PC-3 (cell line): ENCODE results near the gene FAM200B. TPM values are rescaled to one million over a fixed set of nuclear protein-coding genes. Genes with fewer than 3 reads are reported as not detected.

Experiments
- ATAC-seq: fragments of 200-7000 bp; cut with Tn5 transposase; 2 replicates; pipeline ENCODE4 v1.9.1; 2020; ENCODE audit warnings: mild to moderate bottlenecking, moderate library complexity
- BruUV-seq: library from RNA; stranded (reverse); fragments of 400-500 nt; replicated peaks from 2 replicates; lab custom pipeline; 2021; lab: Mats Ljungman, UMichigan
- CTCF ChIA-PET: fragments of 300-600 bp; sonication (Branson Sonifier 250); formaldehyde crosslinking; loops from one replicate; lab custom pipeline; 2022; ENCODE audit warnings: antibody characterized with exemption; lab: Charles Lee
- POLR2A ChIA-PET: fragments of 300-600 bp; sonication (Branson Sonifier 250); formaldehyde crosslinking; loops from one replicate; lab custom pipeline; 2022; ENCODE audit warnings: antibody characterized with exemption; ENCODE audit not compliant: unreplicated experiment; lab: Charles Lee
- DNase-seq: peaks from one replicate; pipeline ENCODE4 v3.0.0-alpha.2; 2015
- H2AFZ ChIP-seq: fragments of 300-600 bp; sonication (generic); 2 replicates; pipeline ENCODE4 v1.6.0; 2016; ENCODE audit warnings: antibody characterized with exemption, low read length
- H3F3A ChIP-seq: fragments of 300-600 bp; sonication (generic); one replicate; pipeline ENCODE4 v1.6.0; 2017; ENCODE audit warnings: antibody characterized with exemption, low read length, control low read depth, mild to moderate bottlenecking; ENCODE audit not compliant: unreplicated experiment
- H3K27ac ChIP-seq: fragments of 300-600 bp; sonication (generic); 2 replicates; pipeline ENCODE4 v1.5.1; 2016; ENCODE audit warnings: mild to moderate bottlenecking, low read length
- H3K27me3 ChIP-seq: fragments of 300-600 bp; sonication (generic); 2 replicates; pipeline ENCODE4 v1.6.1; 2016; ENCODE audit warnings: low read length, mixed read lengths
- H3K36me3 ChIP-seq: fragments of 300-600 bp; sonication (generic); 2 replicates; pipeline ENCODE4 v1.6.1; 2016; ENCODE audit warnings: low read depth, mixed run types, low read length, mixed read lengths
- H3K4me1 ChIP-seq: fragments of 300-600 bp; sonication (generic); 2 replicates; pipeline ENCODE4 v1.5.1; 2016; ENCODE audit warnings: low read length; ENCODE audit not compliant: insufficient read depth
- H3K4me2 ChIP-seq: fragments of 300-600 bp; sonication (generic); 2 replicates; pipeline ENCODE4 v1.6.0; 2016; ENCODE audit warnings: low read length
- H3K4me3 ChIP-seq: fragments of 300-600 bp; sonication (generic); 2 replicates; pipeline ENCODE4 v1.5.1; 2016; ENCODE audit warnings: mild to moderate bottlenecking, low read length, mixed read lengths
- H3K79me2 ChIP-seq: fragments of 300-600 bp; sonication (generic); 2 replicates; pipeline ENCODE4 v1.6.1; 2017; ENCODE audit warnings: low read length, mixed read lengths
- H3K9ac ChIP-seq: fragments of 300-600 bp; sonication (generic); 2 replicates; pipeline ENCODE4 v1.6.0; 2016; ENCODE audit warnings: mild to moderate bottlenecking, low read length
- H3K9me2 ChIP-seq: fragments of 300-600 bp; sonication (generic); replicated peaks from 2 replicates; pipeline ENCODE4 v1.6.1; 2016; ENCODE audit warnings: mixed run types, low read length, mixed read lengths
- H3K9me3 ChIP-seq: fragments of 300-600 bp; sonication (generic); 2 replicates; pipeline ENCODE4 v1.6.1; 2016; ENCODE audit warnings: low read length, mixed read lengths
- H4K20me1 ChIP-seq: fragments of 300-600 bp; sonication (generic); 2 replicates; pipeline ENCODE4 v1.6.1; 2016; ENCODE audit warnings: low read length, mixed read lengths
- EZH2 ChIP-seq: fragments of 300-600 bp; sonication (generic); IDR thresholded peaks from one replicate; pipeline ENCODE4 v1.6.1; 2017; ENCODE audit warnings: antibody characterized with exemption, mild to moderate bottlenecking, low read length; ENCODE audit not compliant: unreplicated experiment
- EZH2phosphoT487 ChIP-seq: fragments of 300-600 bp; sonication (generic); IDR thresholded peaks from 2 replicates; pipeline ENCODE4 v1.6.1; 2018; ENCODE audit warnings: mild to moderate bottlenecking, antibody characterized with exemption, low read length, borderline replicate concordance
- intact Hi-C: fragments of 100-400 bp; cut with micrococcal nuclease; formaldehyde crosslinking; loops from 2 replicates; pipeline ENCODE4 v1.9.0; 2023
- total RNA-seq: library from RNA; depleted of rRNA; stranded (reverse); fragments of >200 nt; gene quantifications from 2 replicates; pipeline ENCODE4 v1.2.3, GENCODE V29; 2014
- TF ChIP-seq, protein P1 (sequence below): fragments of 300-600 bp; sonication (generic); conservative IDR thresholded peaks from 2 replicates; pipeline ENCODE4 v1.5.1; 2017; ENCODE audit warnings: antibody characterized with exemption, low read depth, mild to moderate bottlenecking, low read length

Gene FAM200B
- total RNA-seq, 1 experiment from 2014 or later = 20.1 TPM

DNA sequence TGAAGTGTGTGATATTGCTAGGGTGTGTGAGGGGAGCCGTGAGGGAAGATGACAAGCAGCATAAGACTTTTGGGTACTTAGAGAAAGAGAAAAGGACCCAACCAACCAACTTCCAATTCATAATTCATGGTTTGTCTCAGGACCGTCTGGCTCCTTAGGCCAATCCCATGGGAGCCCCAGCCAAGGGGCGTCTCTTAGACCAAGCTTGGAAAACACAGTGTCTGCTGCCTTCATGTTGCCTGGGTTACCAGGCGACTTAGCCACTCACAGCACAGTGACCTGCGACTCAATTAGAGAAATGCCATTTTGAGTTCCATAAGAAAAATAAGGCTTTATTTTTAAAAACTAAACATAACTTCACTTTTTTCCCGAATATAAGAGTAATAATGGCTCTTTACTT is 53.9 kb downstream of the FAM200B start:
- POLR2A ChIA-PET = no interaction called here
- H3K4me3 ChIP-seq = no peak overlapping the region
- H3K9me3 ChIP-seq = no peaks in the 10 kb centered on the region
- H3K9me2 ChIP-seq = no peaks in the 10 kb centered on the region
- ATAC-seq = no peak
- no peak overlapping the region for H3K4me2 ChIP-seq
- no peak for DNase-seq
- TF ChIP-seq EZH2phosphoT487 (no peak), EZH2 (no peak)
- TF ChIP-seq, protein P1, sequence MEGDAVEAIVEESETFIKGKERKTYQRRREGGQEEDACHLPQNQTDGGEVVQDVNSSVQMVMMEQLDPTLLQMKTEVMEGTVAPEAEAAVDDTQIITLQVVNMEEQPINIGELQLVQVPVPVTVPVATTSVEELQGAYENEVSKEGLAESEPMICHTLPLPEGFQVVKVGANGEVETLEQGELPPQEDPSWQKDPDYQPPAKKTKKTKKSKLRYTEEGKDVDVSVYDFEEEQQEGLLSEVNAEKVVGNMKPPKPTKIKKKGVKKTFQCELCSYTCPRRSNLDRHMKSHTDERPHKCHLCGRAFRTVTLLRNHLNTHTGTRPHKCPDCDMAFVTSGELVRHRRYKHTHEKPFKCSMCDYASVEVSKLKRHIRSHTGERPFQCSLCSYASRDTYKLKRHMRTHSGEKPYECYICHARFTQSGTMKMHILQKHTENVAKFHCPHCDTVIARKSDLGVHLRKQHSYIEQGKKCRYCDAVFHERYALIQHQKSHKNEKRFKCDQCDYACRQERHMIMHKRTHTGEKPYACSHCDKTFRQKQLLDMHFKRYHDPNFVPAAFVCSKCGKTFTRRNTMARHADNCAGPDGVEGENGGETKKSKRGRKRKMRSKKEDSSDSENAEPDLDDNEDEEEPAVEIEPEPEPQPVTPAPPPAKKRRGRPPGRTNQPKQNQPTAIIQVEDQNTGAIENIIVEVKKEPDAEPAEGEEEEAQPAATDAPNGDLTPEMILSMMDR = no peak
- H3K27me3 ChIP-seq = no peaks in the 10 kb centered on the region
- H3K9ac ChIP-seq = no peak overlapping the region
- no peak overlapping the region for H3K27ac ChIP-seq
- no peaks in the 10 kb centered on the region for H3F3A ChIP-seq
- H4K20me1 ChIP-seq = no peaks in the 10 kb centered on the region
- no TSS peak for BruUV-seq
- no peaks in the 10 kb centered on the region for H3K79me2 ChIP-seq
- CTCF ChIA-PET = no interaction called here
- no peak overlapping the region for H2AFZ ChIP-seq
- H3K4me1 ChIP-seq = no peaks in the 10 kb centered on the region
- H3K36me3 ChIP-seq = no peaks in the 10 kb centered on the region
- intact Hi-C loops = no loop called here

DNA sequence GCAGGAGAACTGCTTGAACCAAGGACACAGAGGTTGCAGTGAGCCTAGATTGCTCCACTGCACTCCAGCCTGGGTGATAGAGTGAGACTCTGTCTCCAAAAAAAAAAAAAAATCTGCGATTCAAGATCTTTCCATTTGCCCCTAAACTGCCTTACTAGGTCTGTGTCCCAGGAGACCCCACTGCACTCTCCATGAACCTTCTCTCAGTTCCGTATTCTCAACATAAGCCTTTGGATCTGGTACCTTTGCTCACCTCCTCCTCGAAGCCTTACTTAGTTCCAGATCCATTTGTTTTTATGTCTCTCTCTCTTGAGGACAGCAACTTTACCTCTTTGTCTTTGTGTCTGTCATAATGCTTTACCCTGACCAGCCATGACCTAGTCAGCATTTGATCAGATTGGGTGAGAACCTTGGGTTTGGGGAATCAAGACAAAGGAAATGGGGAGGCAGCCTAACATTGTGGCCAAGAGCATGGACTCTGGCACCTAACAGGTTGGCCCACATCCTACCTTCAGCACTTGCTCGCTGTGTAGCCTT is 55.0 kb downstream of the FAM200B start:
- Histone ChIP-seq H3K36me3 (no peaks in the 10 kb centered on the region), H3K4me1 (no peaks in the 10 kb centered on the region), H3K79me2 (no peaks in the 10 kb centered on the region), H3K9me2 (no peaks in the 10 kb centered on the region), H3K4me3 (no peak overlapping the region), H3K9me3 (no peaks in the 10 kb centered on the region), H2AFZ (no peak overlapping the region), H3K9ac (no peak overlapping the region), H3K27ac (no peak overlapping the region), H3K27me3 (no peaks in the 10 kb centered on the region), H4K20me1 (no peaks in the 10 kb centered on the region), H3F3A (no peaks in the 10 kb centered on the region), H3K4me2 (no peak overlapping the region)
- no peak for DNase-seq
- ATAC-seq = no peak
- intact Hi-C loops = no loop called here
- BruUV-seq = no TSS peak
- POLR2A ChIA-PET = no interaction called here
- no peak for TF ChIP-seq EZH2phosphoT487
- TF ChIP-seq, protein P1 = no peak
- no peak for TF ChIP-seq EZH2
- CTCF ChIA-PET = no interaction called here

DNA sequence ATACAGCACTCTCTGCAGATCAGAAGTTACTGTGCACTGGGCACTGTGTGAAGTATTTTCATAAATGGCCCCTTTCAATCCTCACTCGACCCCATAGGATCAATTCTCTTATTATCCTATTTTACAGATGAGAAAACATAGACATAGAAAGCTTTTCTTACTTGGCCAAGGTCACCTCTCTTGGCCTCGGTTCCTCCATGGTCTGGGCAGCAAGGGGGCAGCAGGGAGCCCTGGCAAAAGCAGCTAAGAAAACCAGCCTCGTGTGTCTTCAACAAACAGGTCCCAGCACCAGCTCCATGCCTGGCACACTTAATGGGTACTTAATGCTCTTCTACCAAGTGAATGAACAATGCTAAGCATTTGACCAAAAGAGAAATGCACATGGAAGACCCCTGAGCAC is 55.6 kb downstream of the FAM200B start:
- ChIA-PET CTCF (no interaction called here), POLR2A (no interaction called here)
- no peaks in the 10 kb centered on the region for H3K27me3 ChIP-seq
- no peak for TF ChIP-seq EZH2phosphoT487
- no peak for TF ChIP-seq EZH2
- no peaks in the 10 kb centered on the region for H3K36me3 ChIP-seq
- no peak overlapping the region for H3K9ac ChIP-seq
- intact Hi-C loops = no loop called here
- H3K9me2 ChIP-seq = no peaks in the 10 kb centered on the region
- H3K79me2 ChIP-seq = no peaks in the 10 kb centered on the region
- H3K4me3 ChIP-seq = no peak overlapping the region
- H3F3A ChIP-seq = no peaks in the 10 kb centered on the region
- H3K27ac ChIP-seq = no peak overlapping the region
- DNase-seq (no peak), ATAC-seq (no peak)
- BruUV-seq = no TSS peak
- H3K4me2 ChIP-seq = no peak overlapping the region
- H3K9me3 ChIP-seq = no peaks in the 10 kb centered on the region
- H2AFZ ChIP-seq = no peak overlapping the region
- H3K4me1 ChIP-seq = no peaks in the 10 kb centered on the region
- H4K20me1 ChIP-seq = no peaks in the 10 kb centered on the region
